BLaER1 treated with 17β-estradiol and CSF1 and Interleukin-3, amounts not matched to agents 10 nM and 100 nM (cell line): ENCODE measurements around the gene INTS2.

Source experiments
- H3K27ac ChIP-seq, 11 experiments: shearing (Covaris generic); formaldehyde crosslinking; 2 replicates each; pipeline ENCODE4 v1.8.1; 2022
- H3K27me3 ChIP-seq, 11 experiments: shearing (Covaris generic); formaldehyde crosslinking; 2 replicates each; pipeline ENCODE4 v1.8.1; 2022
- H3K36me3 ChIP-seq, 11 experiments: shearing (Covaris generic); formaldehyde crosslinking; 2 replicates each; pipeline ENCODE4 v1.8.1; 2022
- H3K4me1 ChIP-seq, 10 experiments: shearing (Covaris generic); formaldehyde crosslinking; 2 replicates each; pipeline ENCODE4 v1.8.1; 2022
- H3K4me2 ChIP-seq, 11 experiments: shearing (Covaris generic); formaldehyde crosslinking; 2 replicates each; pipeline ENCODE4 v1.8.1; 2022
- H3K4me3 ChIP-seq, 10 experiments: shearing (Covaris generic); formaldehyde crosslinking; 2 replicates each; pipeline ENCODE4 v1.8.1; 2022
- H3K9ac ChIP-seq, 11 experiments: shearing (Covaris generic); formaldehyde crosslinking; 2 replicates each; pipeline ENCODE4 v1.8.1; 2022
- H3K9me3 ChIP-seq, 11 experiments: shearing (Covaris generic); formaldehyde crosslinking; replicated peaks in 1 of 11; 2 replicates each; pipeline ENCODE4 v1.8.1; 2022
- H4K20me1 ChIP-seq, 11 experiments: shearing (Covaris generic); formaldehyde crosslinking; 2 replicates each; pipeline ENCODE4 v1.8.1; 2022
- Cebpa-rat ChIP-seq, 11 experiments: shearing (Covaris generic); IDR thresholded peaks; 2 replicates each; pipeline ENCODE4 v1.8.1; 2022

INTS2 gene

DNA sequence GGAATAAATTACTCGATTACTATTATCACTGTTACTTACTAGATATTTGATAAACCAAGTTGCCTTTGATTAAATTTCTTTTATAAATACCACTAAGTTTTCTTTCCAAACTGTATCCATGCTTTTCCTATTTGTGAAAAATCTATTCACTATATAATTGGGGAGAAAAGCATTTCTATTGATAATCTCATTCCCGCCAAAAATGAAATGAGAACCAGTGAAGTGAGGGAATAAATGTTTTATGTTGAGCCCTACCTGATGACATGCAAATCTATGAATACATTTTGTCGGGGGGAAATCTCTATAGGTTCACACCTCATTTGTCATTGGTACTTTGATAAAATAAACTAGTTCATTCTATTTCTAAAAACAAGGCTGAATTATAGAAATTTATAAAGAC lies 80.1 kb downstream of the INTS2 start:
- no peak overlapping the region for H3K9ac ChIP-seq
- H4K20me1 ChIP-seq = no peaks in the 10 kb centered on the region; a peak in 1 of 22 replicates
- no peak overlapping the region for H3K27ac ChIP-seq
- TF ChIP-seq Cebpa-rat (IDR thresholded peaks at IDR 0.05) = no peak
- peaks cover 0 to 100% (median 78%) of the 10 kb centered on the region in 11 experiments; a peak in 18 of 22 replicates for H3K36me3 ChIP-seq
- H3K4me1 ChIP-seq = peaks cover 0 to 8% (median 0%) of the 10 kb centered on the region in 10 experiments; a peak in 4 of 20 replicates
- H3K4me2 ChIP-seq = no peak overlapping the region
- no peak overlapping the region for H3K4me3 ChIP-seq
- H3K27me3 ChIP-seq = no peaks in the 10 kb centered on the region
- no peaks in the 10 kb centered on the region for H3K9me3 ChIP-seq

DNA sequence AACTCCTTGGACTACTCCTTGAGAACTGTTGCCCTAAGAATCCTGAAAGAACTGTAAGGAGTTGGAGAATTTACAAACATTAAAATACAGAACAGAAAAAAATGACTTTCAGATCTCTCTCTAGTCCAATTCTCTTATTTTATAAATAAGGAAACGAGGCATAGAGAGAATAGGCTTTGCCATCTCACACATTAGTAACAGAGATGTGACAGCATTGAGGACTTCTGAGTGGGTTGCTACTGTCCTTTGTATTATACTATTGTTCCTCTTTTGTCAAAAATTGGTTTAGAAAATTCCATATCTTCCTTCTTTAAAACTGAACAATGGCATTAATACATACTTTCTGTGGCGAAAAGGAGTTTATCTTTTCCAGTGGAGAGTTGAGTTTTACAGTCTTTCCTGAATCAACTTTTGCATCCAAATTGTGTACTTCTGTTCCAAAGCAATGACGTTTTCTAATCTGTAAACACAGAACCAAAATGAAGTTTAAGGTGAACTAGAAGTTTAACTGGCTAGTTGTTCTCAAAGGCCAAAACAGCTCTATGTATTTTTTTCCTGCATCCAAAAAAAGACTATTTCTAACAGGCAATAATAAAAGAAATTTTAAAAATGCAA lies 80.9 kb downstream of the INTS2 start:
- Histone ChIP-seq H3K27me3 (no peaks in the 10 kb centered on the region), H3K4me1 (peaks cover 0 to 8% (median 0%) of the 10 kb centered on the region in 10 experiments; a peak in 4 of 20 replicates), H4K20me1 (peaks cover 0 to 2% (median 0%) of the 10 kb centered on the region in 11 experiments; a peak in 1 of 22 replicates), H3K36me3 (peaks cover 0 to 100% (median 77%) of the 10 kb centered on the region in 11 experiments; a peak in 18 of 22 replicates), H3K27ac (no peak overlapping the region), H3K9me3 (no peaks in the 10 kb centered on the region), H3K4me3 (no peak overlapping the region), H3K9ac (no peak overlapping the region), H3K4me2 (no peak overlapping the region)
- TF ChIP-seq Cebpa-rat (IDR thresholded peaks at IDR 0.05) = no peak

DNA sequence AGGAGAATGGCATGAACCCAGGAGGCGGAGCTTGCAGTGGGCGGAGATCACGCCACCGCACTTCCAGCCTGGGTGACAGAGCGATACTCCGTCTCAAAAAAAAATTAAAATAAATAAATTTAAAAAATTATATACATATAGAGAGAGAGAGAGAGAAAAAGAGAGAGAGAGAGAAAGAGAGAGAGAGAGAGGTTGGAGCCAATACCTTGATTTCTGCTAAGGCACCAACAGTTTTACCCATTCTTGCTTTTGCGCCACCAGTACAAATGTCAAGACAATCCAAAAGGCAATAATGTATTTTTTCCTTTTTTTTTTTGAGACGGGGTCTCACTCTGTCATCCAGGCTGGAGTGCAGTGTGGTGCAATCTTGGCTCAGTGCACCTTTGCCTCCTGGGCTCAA lies 81.7 kb downstream of the INTS2 start:
- Histone ChIP-seq H4K20me1 (0 out of 22 replicates have a peak, but pooled peaks cover 0 to 4% (median 0%) of the 10 kb centered on the region in 11 experiments), H3K9ac (no peak overlapping the region), H3K9me3 (no peaks in the 10 kb centered on the region), H3K4me1 (peaks cover 0 to 5% (median 0%) of the 10 kb centered on the region in 10 experiments; a peak in 4 of 20 replicates), H3K36me3 (peaks cover 0 to 100% (median 73%) of the 10 kb centered on the region in 11 experiments; a peak in 18 of 22 replicates), H3K4me2 (no peak overlapping the region), H3K27me3 (no peaks in the 10 kb centered on the region), H3K27ac (no peak overlapping the region), H3K4me3 (no peak overlapping the region)
- no peak for TF ChIP-seq Cebpa-rat (IDR thresholded peaks at IDR 0.05)

DNA sequence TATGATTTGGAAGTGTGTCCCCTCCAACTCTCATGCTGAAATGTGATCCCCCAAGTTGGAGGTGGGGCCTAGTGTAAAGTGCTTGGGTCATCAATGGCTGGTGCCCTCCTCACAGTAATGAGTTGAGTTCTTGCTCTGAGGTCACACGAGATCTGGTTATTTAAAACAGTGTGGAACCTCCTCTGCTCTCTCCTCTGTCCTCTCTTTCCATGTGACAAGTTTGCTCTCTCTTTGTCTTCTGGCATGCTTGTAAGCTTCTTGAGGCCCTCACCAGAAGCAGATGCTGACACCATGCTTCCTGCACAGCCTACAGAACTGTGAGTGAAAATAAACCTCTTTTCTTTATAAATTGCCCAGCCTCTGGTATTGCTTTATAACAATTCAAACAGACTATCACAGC lies 84.3 kb downstream of the INTS2 start:
- peaks cover 0 to 87% (median 74%) of the 10 kb centered on the region in 11 experiments; a peak in 18 of 22 replicates for H3K36me3 ChIP-seq
- H3K27ac ChIP-seq = no peak overlapping the region

DNA sequence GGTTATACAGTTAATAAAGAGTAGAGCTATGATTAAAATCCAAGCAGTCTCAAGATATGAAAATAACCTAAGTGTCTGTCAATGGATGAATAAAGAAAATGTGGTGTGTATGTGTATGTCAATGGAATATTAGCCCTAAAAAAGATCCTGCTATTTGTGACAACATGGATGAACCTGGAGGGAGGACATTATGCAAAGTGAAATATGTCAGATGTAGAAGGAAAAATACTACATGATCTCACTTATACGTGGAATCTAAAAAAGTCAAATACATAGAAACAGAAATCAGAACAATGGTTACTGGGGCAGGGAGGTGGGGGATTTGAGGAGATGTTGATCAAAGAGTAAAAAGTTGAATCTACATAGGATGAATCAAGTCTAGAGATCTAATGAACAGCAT lies 84.9 kb downstream of the INTS2 start:
- H3K4me1 ChIP-seq = no peaks in the 10 kb centered on the region
- no peaks in the 10 kb centered on the region for H3K27me3 ChIP-seq
- H3K36me3 ChIP-seq = peaks cover 0 to 82% (median 68%) of the 10 kb centered on the region in 11 experiments; a peak in 18 of 22 replicates
- H4K20me1 ChIP-seq = 0 out of 22 replicates have a peak, but pooled peaks cover 0 to 4% (median 0%) of the 10 kb centered on the region in 11 experiments
- H3K27ac ChIP-seq = no peak overlapping the region
- no peak for TF ChIP-seq Cebpa-rat (IDR thresholded peaks at IDR 0.05)
- H3K9ac ChIP-seq = no peak overlapping the region
- no peak overlapping the region for H3K4me3 ChIP-seq
- H3K9me3 ChIP-seq = no peaks in the 10 kb centered on the region
- no peak overlapping the region for H3K4me2 ChIP-seq

More for the DNA sequence above, 84.3 kb downstream of the INTS2 start:
- 0 out of 22 replicates have a peak, but pooled peaks cover 0 to 4% (median 0%) of the 10 kb centered on the region in 11 experiments for H4K20me1 ChIP-seq
- no peaks in the 10 kb centered on the region for H3K9me3 ChIP-seq
- no peak for TF ChIP-seq Cebpa-rat (IDR thresholded peaks at IDR 0.05)
- no peaks in the 10 kb centered on the region for H3K27me3 ChIP-seq
- H3K4me1 ChIP-seq = no peaks in the 10 kb centered on the region
- no peak overlapping the region for H3K4me3 ChIP-seq
- no peak overlapping the region for H3K4me2 ChIP-seq
- no peak overlapping the region for H3K9ac ChIP-seq

DNA sequence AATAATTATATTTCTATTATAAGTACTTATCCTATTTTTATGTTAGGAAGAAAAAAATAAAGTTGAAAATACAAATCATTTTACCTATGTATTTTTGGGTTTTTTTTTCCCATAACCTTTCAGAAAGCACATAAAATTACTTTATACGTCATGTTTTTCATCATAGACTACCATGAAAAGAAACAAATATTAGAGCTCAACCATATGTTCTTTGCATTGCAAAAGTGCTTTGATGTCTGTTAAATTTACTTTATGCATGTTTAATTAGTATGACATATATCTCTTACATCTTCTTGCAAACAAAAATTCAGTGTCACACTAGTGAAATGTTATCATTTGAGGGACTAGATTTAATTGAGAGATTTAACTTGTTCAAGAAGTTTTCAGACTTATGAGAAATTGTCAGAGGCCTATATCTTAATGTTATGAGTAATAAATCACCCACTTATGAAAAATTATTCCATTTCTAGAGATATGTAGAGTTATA lies 88.4 kb downstream of the INTS2 start:
- peaks cover 0 to 66% (median 41%) of the 10 kb centered on the region in 11 experiments; a peak in 17 of 22 replicates for H3K36me3 ChIP-seq
- no peak for TF ChIP-seq Cebpa-rat (IDR thresholded peaks at IDR 0.05)

DNA sequence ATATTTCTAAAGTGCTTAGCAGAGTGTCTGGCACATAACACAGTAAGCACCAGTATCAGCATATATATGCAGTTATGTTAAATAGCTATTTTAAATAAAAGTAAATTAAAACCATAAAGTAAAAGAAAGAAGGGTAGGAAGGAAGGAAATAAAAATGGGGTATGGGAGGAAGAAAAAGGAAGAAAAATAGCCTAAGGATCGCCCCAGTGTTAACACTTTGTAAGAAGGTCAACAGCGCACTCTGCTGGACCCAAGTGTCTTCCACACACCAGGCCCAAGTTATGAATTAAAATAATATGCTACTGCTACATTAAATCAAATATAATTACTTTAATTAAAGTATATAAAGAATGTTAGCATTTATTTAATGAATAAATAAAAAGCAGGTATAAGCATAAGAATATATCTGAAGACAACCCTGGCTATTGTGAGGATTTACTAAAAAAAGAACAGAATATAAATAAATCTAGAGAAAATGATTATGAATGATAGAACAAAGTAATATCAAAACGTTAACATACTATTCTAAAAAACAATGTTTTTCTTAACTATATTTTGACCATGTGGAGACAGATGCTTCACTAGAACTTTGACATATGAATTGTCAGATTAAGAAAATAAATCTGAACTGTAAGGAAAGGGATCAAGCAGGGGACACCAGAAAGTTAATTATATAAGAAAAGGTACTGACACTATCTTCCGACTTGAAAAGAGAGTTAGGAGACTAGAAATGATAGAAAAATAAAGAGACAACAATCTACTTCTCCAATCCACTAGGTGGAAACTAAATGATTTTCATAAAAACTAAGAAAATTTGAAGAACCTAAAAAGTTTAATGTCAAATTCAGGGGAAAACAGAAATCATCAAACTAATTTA lies 90.4 kb downstream of the INTS2 start:
- no peak overlapping the region for H3K9ac ChIP-seq
- peaks cover 0 to 57% (median 23%) of the 10 kb centered on the region in 11 experiments; a peak in 16 of 22 replicates for H3K36me3 ChIP-seq
- no peak overlapping the region for H3K27ac ChIP-seq
- no peaks in the 10 kb centered on the region for H3K27me3 ChIP-seq
- no peak for TF ChIP-seq Cebpa-rat (IDR thresholded peaks at IDR 0.05)
- no peak overlapping the region for H3K4me2 ChIP-seq
- H3K4me1 ChIP-seq = no peaks in the 10 kb centered on the region
- no peak overlapping the region for H3K4me3 ChIP-seq
- no peaks in the 10 kb centered on the region for H3K9me3 ChIP-seq
- H4K20me1 ChIP-seq = 0 out of 22 replicates have a peak, but pooled peaks cover 0 to 4% (median 0%) of the 10 kb centered on the region in 11 experiments

More for the DNA sequence above, 88.4 kb downstream of the INTS2 start:
- Histone ChIP-seq H3K9ac (no peak overlapping the region), H3K4me2 (no peak overlapping the region), H4K20me1 (0 out of 22 replicates have a peak, but pooled peaks cover 0 to 4% (median 0%) of the 10 kb centered on the region in 11 experiments), H3K4me1 (no peaks in the 10 kb centered on the region), H3K9me3 (no peaks in the 10 kb centered on the region), H3K4me3 (no peak overlapping the region), H3K27ac (no peak overlapping the region), H3K27me3 (no peaks in the 10 kb centered on the region)

DNA sequence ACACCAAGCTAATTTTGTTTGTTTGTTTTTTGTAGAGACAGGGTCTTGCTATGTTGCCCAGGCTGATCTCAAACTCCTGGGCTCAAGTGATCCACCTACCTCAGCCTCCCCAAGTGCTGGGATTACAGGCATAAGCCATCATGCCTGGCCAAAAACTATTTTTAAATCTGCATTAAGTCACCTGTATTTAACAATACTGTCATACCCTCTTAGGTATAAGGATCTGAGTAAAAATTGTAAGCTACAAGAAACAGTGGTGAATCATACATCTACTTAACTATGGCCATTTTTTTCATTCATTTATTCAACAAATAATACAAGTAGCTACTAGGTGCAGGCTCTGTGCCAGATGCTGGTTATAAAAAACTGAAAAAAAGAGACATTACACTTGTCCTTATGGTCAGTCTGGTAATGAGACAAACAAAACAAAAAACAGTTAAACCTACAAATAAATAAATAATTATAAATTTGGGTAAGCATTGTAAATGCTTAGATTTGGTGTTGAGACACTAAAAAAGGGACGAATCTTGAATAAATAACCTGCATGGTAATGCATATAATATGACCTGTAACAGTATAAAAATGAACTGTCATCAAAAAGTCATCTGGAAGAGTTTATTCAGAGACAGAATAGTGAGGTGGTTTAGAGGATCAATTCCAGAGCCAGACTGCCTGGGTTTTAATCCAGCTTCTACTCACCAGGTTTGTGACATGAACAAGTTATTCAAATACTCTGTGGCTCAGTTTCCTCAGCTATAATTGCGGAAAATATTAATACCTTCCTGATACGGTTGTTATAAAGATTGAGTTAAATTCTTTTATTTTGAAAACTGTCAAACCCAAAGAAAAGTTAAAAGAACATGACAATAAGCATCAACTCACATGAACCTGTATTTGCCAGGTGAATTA lies 91.3 kb downstream of the INTS2 start:
- Histone ChIP-seq H3K9ac (no peak overlapping the region), H3K4me1 (no peaks in the 10 kb centered on the region), H3K4me3 (no peak overlapping the region), H3K27ac (no peak overlapping the region), H3K36me3 (peaks cover 0 to 54% (median 16%) of the 10 kb centered on the region in 11 experiments; a peak in 14 of 22 replicates), H3K4me2 (no peak overlapping the region), H3K9me3 (no peaks in the 10 kb centered on the region), H3K27me3 (no peaks in the 10 kb centered on the region), H4K20me1 (no peaks in the 10 kb centered on the region)
- no peak for TF ChIP-seq Cebpa-rat (IDR thresholded peaks at IDR 0.05)
